HCT116 (cell line): ENCODE measurements around the gene KCTD1. TPM values are rescaled to one million over a fixed set of nuclear protein-coding genes. Genes with fewer than 3 reads are reported as not detected.

ENCODE experiments used
- ATAC-seq: fragments of 200-7000 bp; cut with Tn5 transposase; 2 replicates; pipeline ENCODE4 v1.9.1; 2020; ENCODE audit warnings: mild to moderate bottlenecking, moderate library complexity
- BruUV-seq: library from RNA; stranded (reverse); fragments of 400-500 nt; replicated peaks from 2 replicates; lab custom pipeline; 2021; lab: Mats Ljungman, UMichigan
- CTCF ChIA-PET: fragments of 300-600 bp; sonication (Branson Sonifier 250); formaldehyde crosslinking; loops from one replicate; lab custom pipeline; 2021; ENCODE audit warnings: antibody characterized with exemption; lab: Charles Lee
- POLR2A ChIA-PET: fragments of 300-600, 350-600 bp; sonication (Branson Sonifier 250); formaldehyde crosslinking; loops from one replicate; lab custom pipeline; 2021; ENCODE audit warnings: antibody characterized with exemption; lab: Charles Lee
- RAD21 ChIA-PET, 2 experiments: fragments of 300-600 bp; sonication (Branson Sonifier 250); formaldehyde crosslinking; loops; one replicate each; lab custom pipeline; 2023; ENCODE audit warnings: low total read pairs in 2 of 2; ENCODE audit not compliant: uncharacterized antibody in 2 of 2, unreplicated experiment in 2 of 2, low non-redundant PET in 1 of 2; lab: Charles Lee
- DNase-seq: peaks from one replicate; pipeline ENCODE4 v3.0.0-alpha.2; 2010; ENCODE audit warnings: low read depth, low spot score
- H2AFZ ChIP-seq: fragments of 200-600 bp; shearing (Covaris generic), sonication (generic); 2 replicates; pipeline ENCODE4 v1.6.1; 2017; ENCODE audit warnings: low read depth, mixed run types, mixed read lengths, antibody characterized with exemption, low read length; ENCODE audit not compliant: poor library complexity, severe bottlenecking
- H3K27ac ChIP-seq: 2 replicates; pipeline ENCODE4 v1.5.1; 2012; ENCODE audit warnings: low read depth, low read length
- H3K27me3 ChIP-seq: fragments of 200-600 bp; sonication (generic); 2 replicates; pipeline ENCODE4 v1.6.1; 2016; ENCODE audit warnings: mixed run types, low read length, mixed read lengths; ENCODE audit not compliant: insufficient read depth
- H3K36me3 ChIP-seq, 2 experiments: fragments of 200-500 bp in 1 of 2; fragments of 200-600 bp in 1 of 2; sonication (Bioruptor generic) in 1 of 2; sonication (generic) in 1 of 2; 2 replicates each; pipeline versions ENCODE4 v1.5.1 to v1.6.1; 2014 to 2016; ENCODE audit warnings: low read length in 2 of 2, inconsistent platforms in 1 of 2, mixed read lengths in 1 of 2, mixed run types in 1 of 2; ENCODE audit not compliant: insufficient read depth in 2 of 2, control insufficient read depth in 1 of 2
- H3K4me1 ChIP-seq, 2 experiments: fragments of 200-600 bp in 1 of 2; sonication (generic) in 1 of 2; 2 replicates each; pipeline versions ENCODE4 v1.5.1 to v1.6.1; 2012 to 2017; ENCODE audit warnings: low read length in 2 of 2, inconsistent platforms in 1 of 2, mild to moderate bottlenecking in 1 of 2, mixed read lengths in 1 of 2, mixed run types in 1 of 2, moderate library complexity in 1 of 2; ENCODE audit not compliant: insufficient read depth in 2 of 2, control insufficient read depth in 1 of 2
- H3K4me2 ChIP-seq: fragments of 200-600 bp; sonication (generic); 2 replicates; pipeline ENCODE4 v1.6.1; 2017; ENCODE audit warnings: mixed run types, low read length, mixed read lengths
- H3K4me3 ChIP-seq, 2 experiments: fragments of 200-600 bp in 1 of 2; sonication (generic) in 1 of 2; replicated peaks in 1 of 2; 2 replicates each; pipeline ENCODE4 v1.5.1; 2011 to 2016; ENCODE audit warnings: low read length in 2 of 2, control low read depth in 1 of 2, low read depth in 1 of 2, mild to moderate bottlenecking in 1 of 2, mixed read lengths in 1 of 2, mixed run types in 1 of 2
- H3K79me2 ChIP-seq: fragments of 200-600 bp; sonication (generic); 2 replicates; pipeline ENCODE4 v1.6.1; 2017; ENCODE audit warnings: mild to moderate bottlenecking, mixed run types, low read length, moderate library complexity, mixed read lengths; ENCODE audit not compliant: insufficient read depth
- H3K9ac ChIP-seq: fragments of 200-600 bp; sonication (generic); 2 replicates; pipeline ENCODE4 v1.6.1; 2016; ENCODE audit warnings: low read length, mixed read lengths
- H3K9me2 ChIP-seq: fragments of 200-600 bp; sonication (generic), shearing (Covaris generic); 2 replicates; pipeline ENCODE4 v1.6.1; 2017; ENCODE audit warnings: mixed run types, mild to moderate bottlenecking, moderate library complexity; ENCODE audit not compliant: insufficient read depth
- H3K9me3 ChIP-seq, 2 experiments: fragments of 200-500 bp in 1 of 2; fragments of 200-600 bp in 1 of 2; sonication (Bioruptor generic) in 1 of 2; sonication (generic) in 1 of 2; 2 replicates each; pipeline ENCODE4 v1.6.1; 2014 to 2017; ENCODE audit warnings: low read length in 2 of 2, mixed read lengths in 2 of 2, inconsistent platforms in 1 of 2, low read depth in 1 of 2, mild to moderate bottlenecking in 1 of 2, mixed run types in 1 of 2, moderate library complexity in 1 of 2; ENCODE audit not compliant: control insufficient read depth in 1 of 2, insufficient read depth in 1 of 2
- H4K20me1 ChIP-seq: fragments of 200-600 bp; sonication (generic), shearing (Covaris generic); 2 replicates; pipeline ENCODE4 v1.6.1; 2017; ENCODE audit warnings: mixed run types, mild to moderate bottlenecking, moderate library complexity; ENCODE audit not compliant: insufficient read depth
- EGR1 ChIP-seq: IDR thresholded peaks from 2 replicates; pipeline ENCODE4 v1.6.1; 2012; ENCODE audit warnings: low read depth
- ELF1 ChIP-seq: IDR thresholded peaks from 2 replicates; pipeline ENCODE4 v1.6.1; 2012; ENCODE audit warnings: low read depth, borderline replicate concordance
- EZH2phosphoT487 ChIP-seq: fragments of 200-600 bp; IDR thresholded peaks from 2 replicates; pipeline ENCODE4 v1.6.1; 2018; ENCODE audit warnings: antibody characterized with exemption, borderline replicate concordance
- JUND ChIP-seq: IDR thresholded peaks from 2 replicates; pipeline ENCODE4 v1.6.1; 2012
- POLR2A ChIP-seq: IDR thresholded peaks from 2 replicates; pipeline ENCODE4 v1.7.0; 2011; ENCODE audit warnings: borderline replicate concordance; ENCODE audit not compliant: insufficient read depth, insufficient read length; ENCODE audit errors: extremely low read depth
- SRF ChIP-seq: IDR thresholded peaks from 2 replicates; pipeline ENCODE4 v1.6.1; 2012; ENCODE audit warnings: low read depth
- ZNF274 ChIP-seq: fragments of 200-500 bp; sonication (Bioruptor generic); IDR thresholded peaks from 2 replicates; pipeline ENCODE4 v1.6.1; 2014; ENCODE audit warnings: mild to moderate bottlenecking, low read depth, low read length, inconsistent platforms
- intact Hi-C: fragments of 100-400 bp; cut with micrococcal nuclease; formaldehyde crosslinking; loops from 2 replicates; pipeline ENCODE4 v1.10.0; 2022
- total RNA-seq: library from RNA; stranded (reverse); gene quantifications from one replicate; pipeline ENCODE4 v1.2.1, GENCODE V29; 2021; ENCODE audit not compliant: unreplicated experiment
- TF ChIP-seq, protein P1 (sequence below): IDR thresholded peaks from 2 replicates; pipeline ENCODE4 v1.6.1; 2012

KCTD1 gene
- total RNA-seq, 1 experiment from 2014 or later, result 16.8 TPM

DNA sequence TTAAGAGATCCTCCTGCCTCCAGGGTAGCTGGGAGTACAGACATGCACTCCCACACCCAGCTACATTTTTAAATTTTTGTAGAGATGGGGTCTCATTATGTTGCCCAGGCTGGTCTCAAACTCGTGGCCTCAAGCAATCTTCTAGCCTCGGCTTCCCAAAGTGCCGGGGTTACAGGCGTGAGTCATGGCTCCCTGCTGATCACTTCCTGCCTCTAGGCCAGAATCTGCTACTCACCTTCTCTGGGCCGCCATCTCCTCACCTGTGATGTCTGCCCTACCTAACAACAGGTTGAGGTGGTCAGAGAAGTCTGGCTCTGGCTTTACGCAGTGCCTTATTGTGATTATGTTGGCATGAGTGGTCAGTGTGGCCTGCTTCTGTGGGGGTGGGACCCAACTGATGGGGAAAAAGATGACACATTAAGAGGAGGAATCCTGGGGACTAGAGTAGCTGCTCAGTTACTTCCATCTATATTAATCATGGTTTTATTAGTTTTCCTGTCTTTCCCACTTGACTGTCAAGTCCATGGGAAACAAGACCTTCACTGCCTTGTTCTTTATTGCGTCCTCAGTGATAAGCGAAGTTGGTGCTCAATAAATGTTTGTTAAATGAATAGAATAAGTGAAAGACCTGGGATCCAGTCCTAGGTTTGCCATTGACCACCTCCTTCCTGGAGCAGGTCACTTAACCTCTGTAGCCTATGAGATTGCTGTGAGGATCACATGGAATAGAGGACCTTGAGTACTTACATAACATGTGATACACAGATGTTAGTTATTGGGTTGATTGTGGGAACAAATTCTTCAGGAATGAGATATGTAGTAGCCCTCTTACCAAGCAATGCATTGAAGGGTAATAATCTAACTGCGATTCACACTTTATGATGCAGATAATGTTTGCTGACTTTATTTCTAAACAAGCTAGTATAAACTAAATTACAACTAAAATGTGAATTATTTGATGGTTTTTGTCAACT lies 15.7 kb downstream of the KCTD1 start (continued):
- TF ChIP-seq, protein P1, sequence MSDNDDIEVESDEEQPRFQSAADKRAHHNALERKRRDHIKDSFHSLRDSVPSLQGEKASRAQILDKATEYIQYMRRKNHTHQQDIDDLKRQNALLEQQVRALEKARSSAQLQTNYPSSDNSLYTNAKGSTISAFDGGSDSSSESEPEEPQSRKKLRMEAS, result 0 out of 2 replicates have a peak, but pooled peaks have one; percentile 26
- TF ChIP-seq ZNF274 (no peak), EGR1 (no peak), ELF1 (no peak), SRF (no peak)

DNA sequence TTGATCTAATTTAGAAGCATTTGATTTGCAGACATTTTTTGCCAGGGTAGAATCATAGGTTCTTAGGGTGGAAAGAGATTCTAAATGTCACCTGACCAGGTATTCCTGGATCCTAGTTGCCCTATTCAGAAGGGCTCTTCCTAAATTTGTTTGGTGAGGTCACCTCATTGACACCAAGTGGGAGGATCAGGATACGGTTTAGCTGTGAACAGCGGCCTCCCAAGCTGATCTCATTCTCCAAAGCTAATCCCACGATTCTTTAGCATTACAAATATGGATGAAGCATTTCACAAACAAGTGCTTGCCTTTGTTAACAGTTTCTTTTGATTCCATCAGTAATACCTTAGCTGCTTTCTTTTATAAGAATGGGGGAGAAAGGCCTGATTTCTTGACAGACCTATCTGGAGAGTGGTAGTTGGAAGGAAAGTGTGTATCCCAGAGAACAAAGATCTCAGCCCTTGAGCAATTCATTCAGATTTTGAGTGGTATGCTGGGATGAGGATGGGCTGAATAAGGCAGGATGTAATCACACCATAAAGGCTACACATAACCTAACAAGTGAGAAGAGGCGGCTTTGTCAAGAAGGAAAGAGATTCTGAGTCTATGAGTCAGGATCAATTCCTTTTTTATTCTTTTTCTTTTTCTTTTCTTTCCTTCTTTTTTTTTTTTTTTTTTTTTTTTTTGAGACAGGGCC lies 16.6 kb downstream of the KCTD1 start:
- intact Hi-C loops, result no loop called here
- POLR2A ChIA-PET, result no interaction called here
- no peaks in the 10 kb centered on the region for H3K79me2 ChIP-seq
- no peak overlapping the region for H3K4me3 ChIP-seq
- no peaks in the 10 kb centered on the region for H3K36me3 ChIP-seq
- ATAC-seq, result no peak
- no peak overlapping the region for H2AFZ ChIP-seq
- CTCF ChIA-PET, result no interaction called here
- H4K20me1 ChIP-seq, result no peaks in the 10 kb centered on the region
- no peak overlapping the region for H3K27ac ChIP-seq
- RAD21 ChIA-PET, result no interaction called here
- H3K9me2 ChIP-seq, result no peaks in the 10 kb centered on the region
- no TSS peak for BruUV-seq
- H3K4me1 ChIP-seq, result peaks cover 22 to 53% of the 10 kb centered on the region in 2 experiments
- no peaks in the 10 kb centered on the region for H3K27me3 ChIP-seq
- H3K9me3 ChIP-seq, result no peaks in the 10 kb centered on the region
- H3K4me2 ChIP-seq, result peak overlapping the region; percentile 47
- TF ChIP-seq JUND (no peak), POLR2A (no peak), EZH2phosphoT487 (no peak)
- no peak overlapping the region for H3K9ac ChIP-seq
- no peak for DNase-seq
